Mesothelial cell of epicardium (in vitro differentiated cells): ENCODE data around the gene SEMA6A. TPM values are rescaled to one million over a fixed set of nuclear protein-coding genes. Genes with fewer than 3 reads are reported as not detected.

Source experiments
- DNase-seq, 2 experiments: peaks; one replicate each; pipeline ENCODE4 v3.0.0; 2021; ENCODE audit warnings: low spot score in 2 of 2; ENCODE audit not compliant: unreplicated experiment in 2 of 2
- H3K27ac Mint-ChIP-seq: 2 replicates; pipeline ENCODE4 v1.8.0; 2021; ENCODE audit warnings: mixed read lengths
- H3K27me3 Mint-ChIP-seq: 2 replicates; pipeline ENCODE4 v1.8.0; 2021; ENCODE audit warnings: low read depth, mixed read lengths
- H3K36me3 Mint-ChIP-seq: 2 replicates; pipeline ENCODE4 v1.8.0; 2021; ENCODE audit warnings: mixed read lengths
- H3K4me1 Mint-ChIP-seq: 2 replicates; pipeline ENCODE4 v1.8.0; 2021; ENCODE audit warnings: mixed read lengths
- H3K4me3 Mint-ChIP-seq: 2 replicates; pipeline ENCODE4 v1.8.0; 2021; ENCODE audit warnings: mild to moderate bottlenecking, moderate library complexity, mixed read lengths
- H3K9me3 Mint-ChIP-seq: 2 replicates; pipeline ENCODE4 v1.8.0; 2021; ENCODE audit warnings: mixed read lengths
- CTCF ChIP-seq: fragments of 200-600 bp; sonication (generic); IDR thresholded peaks from one replicate; pipeline ENCODE4 v1.5.0; 2021; ENCODE audit warnings: antibody characterized with exemption; ENCODE audit not compliant: unreplicated experiment
- total RNA-seq: library from RNA; stranded (reverse); gene quantifications from 3 replicates; pipeline ENCODE4 v1.2.1, GENCODE V29; 2021

The SEMA6A gene
- total RNA-seq, 1 donor from 2014 or later = 129 TPM

DNA sequence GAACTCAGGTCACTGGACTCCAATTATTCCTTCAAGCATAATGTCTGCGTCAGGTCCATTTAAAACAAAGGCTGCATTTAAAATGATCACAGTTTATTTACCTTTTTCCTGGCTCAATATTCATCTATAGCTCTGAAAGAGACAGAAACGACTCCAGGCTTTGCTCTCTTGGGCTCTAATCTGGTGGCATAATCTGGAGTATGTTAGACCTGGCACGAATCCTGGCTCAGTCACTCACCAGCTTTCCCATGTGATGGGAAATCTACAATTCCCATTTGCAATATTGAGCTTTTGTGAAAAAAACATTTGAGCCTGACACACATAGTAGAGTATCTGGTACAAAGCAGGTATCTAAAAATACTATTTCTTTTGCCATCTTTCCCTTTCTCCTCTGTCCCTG is 155.8 kb downstream of the SEMA6A start:
- TF ChIP-seq CTCF = no peak
- H3K4me1 Mint-ChIP-seq = peaks cover 16% of the 10 kb centered on the region

DNA sequence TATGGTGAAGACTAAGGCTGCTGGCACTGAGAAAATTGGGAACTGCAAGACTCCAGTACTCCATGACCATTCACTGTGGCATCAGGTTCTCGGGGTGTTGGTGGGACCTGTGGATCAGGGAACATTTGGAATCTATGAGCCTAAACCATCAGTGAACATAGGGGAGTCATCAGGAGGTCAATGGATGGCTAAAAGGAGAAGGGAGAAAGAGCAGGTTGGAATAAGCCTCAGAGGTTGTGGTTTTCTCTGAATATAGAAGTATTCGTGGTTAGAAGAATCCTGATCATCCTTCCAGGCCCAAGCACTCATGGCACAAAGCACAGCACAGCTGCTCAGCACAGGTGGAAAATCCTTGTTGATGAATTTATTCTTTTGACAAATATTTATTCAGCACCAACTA is 156.6 kb downstream of the SEMA6A start:
- H3K27ac Mint-ChIP-seq = no peak overlapping the region
- no peak overlapping the region for H3K4me3 Mint-ChIP-seq
- no peak for TF ChIP-seq CTCF
- H3K9me3 Mint-ChIP-seq = peaks cover 9% of the 10 kb centered on the region
- peaks cover 8% of the 10 kb centered on the region for H3K4me1 Mint-ChIP-seq
- peaks cover 1% of the 10 kb centered on the region for H3K36me3 Mint-ChIP-seq
- no peaks in the 10 kb centered on the region for H3K27me3 Mint-ChIP-seq
- DNase-seq = no peak

More for the DNA sequence above, 155.8 kb downstream of the SEMA6A start:
- Mint-ChIP-seq H3K27me3 (no peaks in the 10 kb centered on the region), H3K4me3 (no peak overlapping the region), H3K27ac (no peak overlapping the region), H3K9me3 (peaks cover 9% of the 10 kb centered on the region), H3K36me3 (peaks cover 1% of the 10 kb centered on the region)
- DNase-seq = no peak

- Mint-ChIP-seq H3K4me3 (no peak overlapping the region), H3K9me3 (no peaks in the 10 kb centered on the region), H3K36me3 (no peaks in the 10 kb centered on the region), H3K27me3 (no peaks in the 10 kb centered on the region), H3K27ac (no peak overlapping the region), H3K4me1 (peaks cover 3% of the 10 kb centered on the region)
- no peak for TF ChIP-seq CTCF
- no peak for DNase-seq
Observed at GRCh38 chr5:116415989-116416388, 158.6 kb downstream of the SEMA6A start.

DNA sequence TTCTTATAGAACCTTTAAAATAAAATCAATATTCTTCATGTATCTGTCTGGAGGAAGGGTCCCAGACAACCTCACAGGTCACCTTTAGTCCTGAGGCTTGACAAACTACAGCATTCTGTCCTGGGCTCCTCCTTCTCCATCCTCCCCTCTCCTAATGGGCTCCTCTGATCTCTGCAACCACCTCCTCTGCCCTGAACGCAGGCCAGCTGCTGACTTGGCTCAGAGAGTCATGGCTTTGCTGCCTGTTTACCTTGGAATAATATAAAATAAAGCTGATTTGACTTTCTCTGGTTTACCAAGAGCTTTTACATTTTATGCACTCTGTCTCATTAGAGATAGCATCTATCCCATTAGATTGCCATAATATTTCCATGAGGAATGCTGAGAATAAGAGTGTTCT is 159.4 kb downstream of the SEMA6A start:
- Mint-ChIP-seq H3K27ac (peak overlapping the region; percentile 64), H3K4me1 (peaks cover 3% of the 10 kb centered on the region), H3K4me3 (no peak overlapping the region), H3K9me3 (no peaks in the 10 kb centered on the region), H3K27me3 (no peaks in the 10 kb centered on the region), H3K36me3 (no peaks in the 10 kb centered on the region)
- no peak for TF ChIP-seq CTCF
- DNase-seq = no peak

GRCh38 chr5:116411101-116411571 is 163.5 kb downstream of the SEMA6A start:
- Mint-ChIP-seq H3K4me3 (no peak overlapping the region), H3K27ac (no peak overlapping the region), H3K4me1 (peaks cover 3% of the 10 kb centered on the region), H3K27me3 (no peaks in the 10 kb centered on the region), H3K9me3 (no peaks in the 10 kb centered on the region), H3K36me3 (no peaks in the 10 kb centered on the region)
- no peak for DNase-seq
- TF ChIP-seq CTCF = no peak

GRCh38 chr5:116410336-116410890 is 164.2 kb downstream of the SEMA6A start:
- Mint-ChIP-seq H3K27ac (no peak overlapping the region), H3K27me3 (no peaks in the 10 kb centered on the region), H3K4me1 (peaks cover 3% of the 10 kb centered on the region), H3K9me3 (no peaks in the 10 kb centered on the region), H3K4me3 (no peak overlapping the region), H3K36me3 (no peaks in the 10 kb centered on the region)
- TF ChIP-seq CTCF = no peak
- DNase-seq = no peak
